IMR-90 (cell line): Measurements from ENCODE around the gene PHEX.
"Not testable (repeated sequence)": the region's sequence is repeated elsewhere in the genome, so short reads cannot be mapped to it uniquely, and the experiment has no call there.

Experiments
- BHLHE40 ChIP-seq: fragments of 150-350 bp; IDR thresholded peaks from 2 replicates; pipeline ENCODE4 v1.6.1; 2016; ENCODE audit warnings: mild to moderate bottlenecking, low read depth, low read length
- CEBPB ChIP-seq: IDR thresholded peaks from 2 replicates; pipeline ENCODE4 v1.6.1; 2012; ENCODE audit warnings: low read depth, low read length, improper control_type of control experiment
- CHD1 ChIP-seq: IDR thresholded peaks from 2 replicates; pipeline ENCODE4 v1.6.1; 2012; ENCODE audit warnings: low read depth, low read length, improper control_type of control experiment
- CTCF ChIP-seq: conservative IDR thresholded peaks from 2 replicates; pipeline ENCODE4 v1.5.1; 2012; ENCODE audit warnings: mild to moderate bottlenecking, low read depth, low read length, improper control_type of control experiment
- ELK1 ChIP-seq: fragments of 150-350 bp; IDR thresholded peaks from 2 replicates; pipeline ENCODE4 v1.6.1; 2016; ENCODE audit warnings: low read depth, mild to moderate bottlenecking, low read length, moderate library complexity, borderline replicate concordance
- FOS ChIP-seq: fragments of 150-350 bp; IDR thresholded peaks from 2 replicates; pipeline ENCODE4 v1.6.1; 2016; ENCODE audit warnings: low read depth, low read length
- MAFK ChIP-seq: IDR thresholded peaks from 2 replicates; pipeline ENCODE4 v1.6.1; 2012; ENCODE audit warnings: low read depth, low read length, improper control_type of control experiment
- MAZ ChIP-seq: IDR thresholded peaks from 2 replicates; pipeline ENCODE4 v1.6.1; 2012; ENCODE audit warnings: low read depth, mild to moderate bottlenecking, low read length, improper control_type of control experiment, moderate library complexity, borderline replicate concordance
- POLR2A ChIP-seq: IDR thresholded peaks from 2 replicates; pipeline ENCODE4 v1.6.1; 2012; ENCODE audit warnings: mild to moderate bottlenecking, low read depth, low read length
- RAD21 ChIP-seq: IDR thresholded peaks from 2 replicates; pipeline ENCODE4 v1.6.1; 2012; ENCODE audit warnings: low read length, improper control_type of control experiment
- SMC3 ChIP-seq: fragments of 150-350 bp; IDR thresholded peaks from 2 replicates; pipeline ENCODE4 v1.6.1; 2016; ENCODE audit warnings: low read depth, mild to moderate bottlenecking, antibody characterized with exemption, low read length, moderate library complexity

DNA sequence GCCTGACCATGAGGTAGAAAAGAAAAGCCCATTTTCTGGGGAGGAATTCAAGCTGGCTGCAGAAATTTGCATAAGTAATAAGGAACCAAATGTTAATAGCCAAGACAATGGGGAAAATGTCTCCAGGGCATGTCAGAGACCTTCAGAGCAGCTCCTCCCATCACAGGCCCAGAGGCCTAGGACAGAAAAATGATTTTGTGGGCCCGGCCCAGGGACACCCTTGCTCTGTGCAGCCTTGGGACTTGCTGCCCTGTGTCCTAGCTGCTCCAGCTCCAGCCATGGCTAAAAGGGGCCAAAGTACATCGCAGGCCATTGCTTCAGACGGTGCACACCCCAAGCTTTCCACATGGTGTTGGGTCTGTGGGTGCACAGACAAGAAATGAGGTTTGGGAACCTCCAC, 257.1 kb downstream of the PHEX start:
- TF ChIP-seq CTCF, BHLHE40, CEBPB, POLR2A, RAD21, MAZ, CHD1, MAFK, SMC3, FOS, ELK1: not testable (repeated sequence)
